Measurements from ENCODE around the gene NUP210. TPM values are rescaled to one million over a fixed set of nuclear protein-coding genes. Genes with fewer than 3 reads are reported as not detected.

NUP210 gene
- total RNA-seq, 3 donors from 2014 or later: 6.7 to 14.8 (median 8.1) TPM

GRCh38 chr3:13426591-13426990 lies 6.5 kb upstream of the NUP210 start:
- no peak for DNase-seq
- Histone ChIP-seq H3K4me3 (no peak overlapping the region), H3K9me3 (no peaks in the 10 kb centered on the region), H3K4me1 (ENCODE audit: low read depth) (peaks cover 8% of the 10 kb centered on the region), H3K36me3 (ENCODE audit: low read depth) (no peaks in the 10 kb centered on the region)
- ATAC-seq: no peak
- intact Hi-C loops (cut with DNase I, micrococcal nuclease): no loop called here
- TF ChIP-seq CTCF (IDR thresholded peaks at IDR 0.05): no peak

GRCh38 chr3:13425689-13426088 lies 5.6 kb upstream of the NUP210 start:
- no peak for ATAC-seq
- H3K36me3 ChIP-seq (ENCODE audit: low read depth): no peaks in the 10 kb centered on the region

GRCh38 chr3:13424865-13425617 lies 4.9 kb upstream of the NUP210 start:
- DNase-seq (no peak), ATAC-seq (no peak)
- Histone ChIP-seq H3K4me3 (no peak overlapping the region), H3K36me3 (ENCODE audit: low read depth) (no peaks in the 10 kb centered on the region), H3K9me3 (no peaks in the 10 kb centered on the region), H3K4me1 (ENCODE audit: low read depth) (peaks cover 8% of the 10 kb centered on the region)
- TF ChIP-seq CTCF (IDR thresholded peaks at IDR 0.05): no peak
- intact Hi-C loops (cut with DNase I, micrococcal nuclease): no loop called here

More at GRCh38 chr3:13425689-13426088, 5.6 kb upstream of the NUP210 start:
- no peak for TF ChIP-seq CTCF (IDR thresholded peaks at IDR 0.05)
- no peak overlapping the region for H3K4me3 ChIP-seq
- peaks cover 8% of the 10 kb centered on the region for H3K4me1 ChIP-seq (ENCODE audit: low read depth)
- no peak for DNase-seq
- intact Hi-C loops (cut with DNase I, micrococcal nuclease): no loop called here
- H3K9me3 ChIP-seq: no peaks in the 10 kb centered on the region

- intact Hi-C loops (cut with DNase I, micrococcal nuclease): no loop called here
- DNase-seq (no peak), ATAC-seq (no peak)
Measured at GRCh38 chr3:13424141-13424844, 4.2 kb upstream of the NUP210 start.

More at GRCh38 chr3:13424141-13424844, 4.2 kb upstream of the NUP210 start:
- no peak for TF ChIP-seq CTCF (IDR thresholded peaks at IDR 0.05)
- no peaks in the 10 kb centered on the region for H3K9me3 ChIP-seq
- H3K36me3 ChIP-seq (ENCODE audit: low read depth): no peaks in the 10 kb centered on the region
- no peak overlapping the region for H3K4me3 ChIP-seq
- peaks cover 11% of the 10 kb centered on the region for H3K4me1 ChIP-seq (ENCODE audit: low read depth)
